ENCODE measurements around the gene CNTN4. TPM values are rescaled to one million over a fixed set of nuclear protein-coding genes. Genes with fewer than 3 reads are reported as not detected.

The CNTN4 gene
- total RNA-seq, 1 donor from 2014 or later, result 22.1 TPM

DNA sequence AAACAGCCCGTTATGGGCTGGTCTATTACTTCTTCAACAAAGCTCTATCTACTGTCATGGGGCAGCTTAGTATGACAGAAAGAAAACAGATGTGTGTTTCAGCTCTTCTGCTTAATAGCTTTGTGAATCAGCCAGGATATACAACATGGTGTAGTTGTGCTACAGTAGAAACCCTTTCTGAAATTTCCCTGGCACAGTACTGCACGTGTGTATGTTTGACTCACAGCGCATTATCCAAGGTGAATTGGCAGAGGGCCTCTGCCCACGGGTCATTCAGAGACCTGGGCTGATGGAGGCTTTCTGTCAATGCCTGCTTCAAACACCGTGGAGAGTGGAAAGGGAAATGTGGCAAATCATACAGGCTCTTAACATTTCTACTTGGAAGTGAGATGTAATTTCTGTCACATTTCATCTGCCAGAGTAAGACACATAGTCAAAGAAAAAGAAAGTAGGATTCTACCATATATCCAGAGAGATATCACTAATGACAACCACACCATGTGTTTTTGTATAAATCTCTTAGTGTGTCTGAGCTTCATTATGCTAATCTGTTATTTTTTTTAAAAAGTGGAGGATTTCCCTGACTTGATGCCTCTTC is 505.1 kb downstream of the CNTN4 start:
- intact Hi-C loops (cut with DNase I), result no loop called here
- DNase-seq (ENCODE audit: extremely low spot score in 2 of 2), result no peak
- TF ChIP-seq POLR2AphosphoS5 (IDR thresholded peaks at IDR 0.05; ENCODE audit: insufficient read depth in 1 of 2, low read depth in 1 of 2) (no peak), POLR2A (IDR thresholded peaks at IDR 0.05) (no peak)
- TF ChIP-seq, protein P1, sequence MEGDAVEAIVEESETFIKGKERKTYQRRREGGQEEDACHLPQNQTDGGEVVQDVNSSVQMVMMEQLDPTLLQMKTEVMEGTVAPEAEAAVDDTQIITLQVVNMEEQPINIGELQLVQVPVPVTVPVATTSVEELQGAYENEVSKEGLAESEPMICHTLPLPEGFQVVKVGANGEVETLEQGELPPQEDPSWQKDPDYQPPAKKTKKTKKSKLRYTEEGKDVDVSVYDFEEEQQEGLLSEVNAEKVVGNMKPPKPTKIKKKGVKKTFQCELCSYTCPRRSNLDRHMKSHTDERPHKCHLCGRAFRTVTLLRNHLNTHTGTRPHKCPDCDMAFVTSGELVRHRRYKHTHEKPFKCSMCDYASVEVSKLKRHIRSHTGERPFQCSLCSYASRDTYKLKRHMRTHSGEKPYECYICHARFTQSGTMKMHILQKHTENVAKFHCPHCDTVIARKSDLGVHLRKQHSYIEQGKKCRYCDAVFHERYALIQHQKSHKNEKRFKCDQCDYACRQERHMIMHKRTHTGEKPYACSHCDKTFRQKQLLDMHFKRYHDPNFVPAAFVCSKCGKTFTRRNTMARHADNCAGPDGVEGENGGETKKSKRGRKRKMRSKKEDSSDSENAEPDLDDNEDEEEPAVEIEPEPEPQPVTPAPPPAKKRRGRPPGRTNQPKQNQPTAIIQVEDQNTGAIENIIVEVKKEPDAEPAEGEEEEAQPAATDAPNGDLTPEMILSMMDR (IDR thresholded peaks at IDR 0.05), result no peak

DNA sequence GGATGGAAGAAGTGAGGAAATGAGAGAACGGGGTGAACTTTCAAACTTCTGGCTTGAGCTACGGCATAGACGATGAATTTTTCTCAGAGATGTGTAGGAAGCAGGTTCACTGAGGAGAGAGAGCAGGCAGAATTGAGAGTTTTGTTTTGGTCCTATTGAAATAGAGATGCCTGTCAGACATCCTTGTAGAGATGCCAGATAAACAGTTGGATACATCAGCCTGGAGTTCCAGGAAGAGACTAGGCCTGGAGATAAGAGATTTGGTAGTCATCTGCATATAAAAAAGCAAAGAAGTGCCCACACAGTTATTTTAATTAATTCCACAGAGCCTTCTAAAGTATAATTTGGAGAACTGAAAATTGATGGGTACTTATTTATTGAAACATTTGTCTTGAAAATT is 515.9 kb downstream of the CNTN4 start:
- Histone ChIP-seq H3K36me3 (no peaks in the 10 kb centered on the region), H3K27ac (no peak overlapping the region), H3K4me3 (no peak overlapping the region), H3K9me3 (no peaks in the 10 kb centered on the region), H3K4me1 (no peaks in the 10 kb centered on the region), H3K27me3 (no peaks in the 10 kb centered on the region)
- TF ChIP-seq, protein P1 (IDR thresholded peaks at IDR 0.05), result no peak
- TF ChIP-seq POLR2A (IDR thresholded peaks at IDR 0.05), result no peak
- TF ChIP-seq POLR2AphosphoS5 (IDR thresholded peaks at IDR 0.05; ENCODE audit: insufficient read depth in 1 of 2, low read depth in 1 of 2), result no peak
- intact Hi-C loops (cut with DNase I), result no loop called here
- DNase-seq (ENCODE audit: extremely low spot score in 2 of 2), result no peak

More for the DNA sequence above, 505.1 kb downstream of the CNTN4 start:
- Histone ChIP-seq H3K4me3 (no peak overlapping the region), H3K4me1 (no peaks in the 10 kb centered on the region), H3K27ac (no peak overlapping the region), H3K27me3 (no peaks in the 10 kb centered on the region), H3K36me3 (no peaks in the 10 kb centered on the region), H3K9me3 (no peaks in the 10 kb centered on the region)

DNA sequence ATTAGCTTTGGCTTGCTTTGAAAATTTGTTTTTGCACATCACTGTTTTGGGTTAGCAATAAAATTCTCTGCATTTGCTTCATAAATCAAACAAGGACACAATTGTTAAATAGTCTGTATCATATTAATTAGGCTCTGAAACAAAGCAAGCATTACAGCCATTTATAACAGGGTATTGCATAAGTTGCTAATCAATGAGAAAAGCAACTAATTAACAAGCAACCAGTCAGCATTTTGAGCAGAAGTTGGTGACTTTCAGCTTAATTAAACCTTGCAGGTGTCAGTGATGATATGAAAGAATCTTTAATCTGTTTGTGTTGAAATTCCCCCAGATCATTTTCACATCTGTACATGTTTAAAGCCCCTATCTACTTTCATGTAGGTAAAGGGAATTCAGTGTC is 516.4 kb downstream of the CNTN4 start:
- intact Hi-C loops (cut with DNase I), result no loop called here
- Histone ChIP-seq H3K27me3 (no peaks in the 10 kb centered on the region), H3K27ac (no peak overlapping the region), H3K4me1 (no peaks in the 10 kb centered on the region), H3K9me3 (no peaks in the 10 kb centered on the region), H3K4me3 (no peak overlapping the region), H3K36me3 (no peaks in the 10 kb centered on the region)
- TF ChIP-seq POLR2AphosphoS5 (IDR thresholded peaks at IDR 0.05; ENCODE audit: insufficient read depth in 1 of 2, low read depth in 1 of 2), result no peak
- TF ChIP-seq, protein P1 (IDR thresholded peaks at IDR 0.05), result no peak
- TF ChIP-seq POLR2A (IDR thresholded peaks at IDR 0.05), result no peak
- DNase-seq (ENCODE audit: extremely low spot score in 2 of 2), result no peak

DNA sequence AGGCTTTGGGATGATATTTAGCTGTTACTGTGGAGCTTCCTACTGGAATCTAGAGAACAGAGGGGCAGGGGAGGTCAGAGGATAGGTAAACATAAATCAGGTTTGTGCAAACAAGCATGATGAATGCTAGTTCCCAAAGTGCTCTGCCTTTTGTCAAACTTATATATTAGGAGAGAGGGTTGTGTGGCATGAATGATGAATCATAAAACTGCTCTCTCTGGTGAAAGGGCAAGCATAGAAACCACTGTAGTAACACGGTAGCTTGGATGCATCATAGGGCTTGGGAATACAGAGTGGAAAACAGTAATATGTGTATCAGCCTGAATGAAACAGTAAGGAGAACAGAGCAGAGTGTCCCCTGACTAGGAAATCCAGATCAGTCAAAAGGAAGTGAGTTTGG is 524.8 kb downstream of the CNTN4 start:
- Histone ChIP-seq H3K36me3 (no peaks in the 10 kb centered on the region), H3K4me3 (no peak overlapping the region), H3K4me1 (no peaks in the 10 kb centered on the region), H3K9me3 (no peaks in the 10 kb centered on the region), H3K27me3 (no peaks in the 10 kb centered on the region), H3K27ac (no peak overlapping the region)
- TF ChIP-seq POLR2A (IDR thresholded peaks at IDR 0.05) (no peak), POLR2AphosphoS5 (IDR thresholded peaks at IDR 0.05; ENCODE audit: insufficient read depth in 1 of 2, low read depth in 1 of 2) (no peak)
- TF ChIP-seq, protein P1 (IDR thresholded peaks at IDR 0.05), result no peak
- intact Hi-C loops (cut with DNase I), result no loop called here
- no peak for DNase-seq (ENCODE audit: extremely low spot score in 2 of 2)

DNA sequence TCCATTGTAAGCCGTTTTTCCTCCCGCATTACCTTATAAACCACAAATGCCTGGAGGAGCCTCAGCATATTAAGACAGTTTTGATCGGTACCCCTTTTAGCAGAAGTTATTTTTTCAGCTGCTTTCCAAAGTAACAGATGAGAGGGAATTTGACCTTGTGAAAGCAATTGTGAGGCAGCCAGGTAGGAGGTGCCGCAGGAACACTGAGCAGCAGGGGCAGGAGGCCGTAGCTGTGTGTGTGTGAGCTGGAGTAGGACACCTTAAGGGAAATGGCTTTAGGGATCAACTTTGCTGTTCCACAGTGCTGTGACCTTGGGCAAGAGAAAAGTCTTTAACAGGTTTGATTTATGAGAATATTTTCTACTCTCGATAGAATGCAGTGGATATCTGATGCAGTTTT is 529.5 kb downstream of the CNTN4 start:
- intact Hi-C loops (cut with DNase I), result no loop called here
- Histone ChIP-seq H3K27me3 (no peaks in the 10 kb centered on the region), H3K4me3 (no peak overlapping the region), H3K36me3 (no peaks in the 10 kb centered on the region), H3K27ac (no peak overlapping the region), H3K4me1 (no peaks in the 10 kb centered on the region), H3K9me3 (no peaks in the 10 kb centered on the region)
- DNase-seq (ENCODE audit: extremely low spot score in 2 of 2), result no peak
- TF ChIP-seq POLR2AphosphoS5 (IDR thresholded peaks at IDR 0.05; ENCODE audit: insufficient read depth in 1 of 2, low read depth in 1 of 2), result no peak
- TF ChIP-seq, protein P1 (IDR thresholded peaks at IDR 0.05), result no peak
- no peak for TF ChIP-seq POLR2A (IDR thresholded peaks at IDR 0.05)

Measured in vagina (tissue), 2 donors.